Body of pancreas (tissue), 4 donors: ENCODE results near the gene LRRC2.

ENCODE experiments used
- CTCF ChIP-seq, 7 experiments: fragments of 450-650 bp in 4 of 7; fragments of 200-600 bp in 3 of 7; sonication (generic) in 3 of 7; IDR thresholded peaks; one replicate each; pipeline ENCODE4 v1.5.1; 2016 to 2019; ENCODE audit warnings: antibody characterized with exemption in 7 of 7
- POLR2A ChIP-seq, 3 donors: fragments of 450-650 bp; IDR thresholded peaks; one replicate each; pipeline ENCODE4 v1.6.1; 2016; ENCODE audit warnings: antibody characterized with exemption in 3 of 3, mild to moderate bottlenecking in 2 of 3

GRCh38 chr3:46545818-46546630, 20.1 kb downstream of the LRRC2 start:
- TF ChIP-seq CTCF (IDR thresholded peaks at IDR 0.05) (no peak), POLR2A (IDR thresholded peaks at IDR 0.05) (no peak)
